CD4-positive, alpha-beta T cell treated with Interleukin-4 for 1 hour (primary cell): Measurements from ENCODE around the gene CAGE1.

Experiments
- DNase-seq, 2 donors: peaks; one replicate each; pipeline ENCODE4 v3.0.0-alpha.2; 2020 to 2022

CAGE1 gene

DNA sequence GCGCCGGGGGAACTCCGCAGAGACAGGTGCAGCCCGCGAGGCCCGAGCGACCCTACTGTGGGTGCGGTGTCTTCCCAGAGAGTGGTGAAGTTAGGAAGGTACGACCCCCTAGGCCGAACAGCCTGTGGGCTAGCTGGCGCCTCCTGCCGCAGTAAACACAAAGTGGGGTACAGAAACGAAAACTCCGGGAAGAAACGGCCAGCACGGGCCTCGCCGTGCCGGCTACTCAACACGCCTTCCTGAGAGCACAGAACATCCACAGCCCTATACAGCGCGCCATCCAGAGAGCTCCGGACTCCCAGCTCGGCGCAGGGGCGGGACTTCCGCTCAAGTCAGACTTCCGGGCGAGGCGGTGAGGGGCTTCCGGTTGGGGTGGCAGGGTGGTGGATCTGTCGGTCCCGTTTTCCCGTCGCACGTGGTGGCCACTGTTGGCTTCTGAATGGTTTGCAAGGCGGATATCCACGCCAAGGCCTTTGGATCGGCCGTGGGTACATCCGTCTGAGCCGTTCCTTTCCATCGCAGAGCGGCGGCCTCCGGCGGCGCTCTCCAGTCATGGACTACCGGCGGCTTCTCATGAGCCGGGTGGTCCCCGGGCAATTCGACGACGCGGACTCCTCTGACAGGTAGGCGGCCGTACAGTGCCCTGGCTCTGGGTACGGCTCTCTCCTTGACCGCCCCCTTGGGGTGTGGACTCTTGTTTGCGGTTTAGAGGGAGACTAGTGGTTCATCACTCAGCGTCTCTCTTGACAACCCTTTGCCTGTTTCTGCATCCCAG, at the start of gene CAGE1, which contains the start of gene RIOK1:
Gene CAGE1, minus strand, starts transcription at position 292 of the 775 bp plus-strand sequence. CDS start 2,569 bp downstream, outside the sequence.
Gene RIOK1, plus strand, starts transcription at position 358 of the 775 bp plus-strand sequence. Its CDS starts 195 bp downstream, at position 553.
- peak; percentile 95 for DNase-seq

- peak in 1 of 2 donors; percentile 6 for DNase-seq
Measured at GRCh38 chr6:7439228-7439627, 49.7 kb upstream of the CAGE1 start.

DNA sequence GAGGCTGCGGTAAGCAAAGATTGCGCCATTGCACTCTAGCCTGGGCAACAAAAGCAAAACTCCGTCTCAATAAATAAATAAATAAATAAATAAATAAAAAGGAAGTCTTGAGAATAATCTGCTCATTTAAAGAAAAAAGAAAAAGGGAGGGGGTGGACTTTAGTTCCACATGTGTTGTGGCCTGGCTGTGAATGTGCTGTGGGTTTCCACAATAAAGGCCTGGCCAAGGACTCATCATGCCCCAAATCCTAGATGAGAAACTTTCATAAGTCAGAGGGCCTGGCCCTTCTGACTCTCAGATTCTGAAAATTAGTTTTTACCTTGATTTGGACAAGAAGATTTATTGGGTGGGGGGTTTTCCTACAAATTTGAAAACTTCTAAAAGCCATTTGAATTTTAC, 48.5 kb upstream of the CAGE1 start:
- no peak for DNase-seq

GRCh38 chr6:7434672-7435071, 45.1 kb upstream of the CAGE1 start:
- no peak for DNase-seq

- DNase-seq, result no peak
Measured at GRCh38 chr6:7433121-7433617, 43.6 kb upstream of the CAGE1 start.

DNA sequence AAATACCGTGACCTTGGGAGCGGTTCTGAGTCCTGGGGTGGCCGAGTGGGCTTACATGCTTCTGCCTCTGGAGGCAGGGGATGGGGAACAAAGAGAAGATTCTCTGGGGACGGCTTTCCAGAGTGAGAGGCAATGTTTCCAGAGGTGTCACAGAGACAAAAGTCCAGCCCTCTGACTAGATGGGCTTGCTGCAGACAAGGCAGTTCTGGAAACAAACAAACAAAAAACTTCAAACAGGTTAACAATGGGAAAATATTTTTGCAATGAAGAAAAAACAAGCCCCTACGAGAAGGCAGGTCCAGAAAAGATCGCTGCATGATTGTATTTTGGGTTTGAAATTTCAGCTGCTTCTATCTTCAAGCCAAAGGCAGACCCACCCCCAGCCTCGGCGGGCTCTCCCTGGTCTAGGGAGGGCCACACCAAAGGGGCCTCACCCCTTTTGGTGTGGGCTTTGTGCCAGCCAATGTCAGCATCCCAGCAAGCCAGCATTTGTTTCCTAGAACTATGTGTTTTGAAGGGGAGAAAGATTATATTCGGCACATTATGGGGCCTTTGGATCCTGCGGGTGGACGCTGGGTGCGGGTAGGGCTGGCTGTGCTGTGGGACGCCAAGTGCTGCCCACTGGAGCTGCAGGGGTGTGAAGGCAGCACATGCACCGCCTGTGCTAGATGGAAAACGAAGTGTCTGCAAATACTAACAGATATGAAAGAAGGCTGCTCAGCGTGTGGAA, 43.0 kb upstream of the CAGE1 start:
- DNase-seq, result no peak

DNA sequence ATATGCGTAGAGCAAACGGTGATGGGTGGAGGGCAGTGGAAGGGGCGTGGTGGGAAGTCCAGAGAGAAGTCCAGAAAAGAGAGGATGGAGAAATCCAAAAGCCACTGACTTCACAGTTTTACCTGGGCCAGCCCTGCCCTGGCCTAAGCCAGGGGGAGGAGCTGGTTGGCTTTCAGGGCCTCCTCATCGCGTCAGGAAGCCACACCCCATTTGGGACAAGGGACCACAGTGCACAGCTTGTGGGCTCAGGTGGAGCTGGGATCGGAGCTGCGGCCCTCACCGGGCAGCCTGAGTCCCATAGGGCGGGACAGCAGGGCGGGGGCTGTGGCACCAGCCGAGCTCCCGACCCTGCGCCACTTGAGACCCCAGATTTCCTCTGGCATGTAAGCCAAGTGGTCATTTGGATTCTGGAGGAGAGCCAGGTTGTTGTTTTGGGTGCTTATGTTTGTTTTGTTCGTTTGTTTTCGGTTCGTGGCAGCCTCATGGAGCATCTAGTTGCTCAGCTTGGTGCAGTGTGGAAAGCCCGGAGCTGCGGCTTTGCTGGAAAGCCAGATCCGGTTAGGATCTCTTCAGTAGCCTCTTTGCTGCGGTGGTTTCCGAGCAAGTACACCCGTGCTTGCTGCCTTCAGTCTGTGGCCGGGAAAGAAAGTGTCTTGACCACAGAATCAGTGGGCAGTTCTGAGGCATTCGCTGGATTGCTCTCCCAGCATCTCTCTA, 42.3 kb upstream of the CAGE1 start:
- DNase-seq, result no peak

- no peak for DNase-seq
Measured at GRCh38 chr6:7431313-7431673, 41.8 kb upstream of the CAGE1 start.

DNA sequence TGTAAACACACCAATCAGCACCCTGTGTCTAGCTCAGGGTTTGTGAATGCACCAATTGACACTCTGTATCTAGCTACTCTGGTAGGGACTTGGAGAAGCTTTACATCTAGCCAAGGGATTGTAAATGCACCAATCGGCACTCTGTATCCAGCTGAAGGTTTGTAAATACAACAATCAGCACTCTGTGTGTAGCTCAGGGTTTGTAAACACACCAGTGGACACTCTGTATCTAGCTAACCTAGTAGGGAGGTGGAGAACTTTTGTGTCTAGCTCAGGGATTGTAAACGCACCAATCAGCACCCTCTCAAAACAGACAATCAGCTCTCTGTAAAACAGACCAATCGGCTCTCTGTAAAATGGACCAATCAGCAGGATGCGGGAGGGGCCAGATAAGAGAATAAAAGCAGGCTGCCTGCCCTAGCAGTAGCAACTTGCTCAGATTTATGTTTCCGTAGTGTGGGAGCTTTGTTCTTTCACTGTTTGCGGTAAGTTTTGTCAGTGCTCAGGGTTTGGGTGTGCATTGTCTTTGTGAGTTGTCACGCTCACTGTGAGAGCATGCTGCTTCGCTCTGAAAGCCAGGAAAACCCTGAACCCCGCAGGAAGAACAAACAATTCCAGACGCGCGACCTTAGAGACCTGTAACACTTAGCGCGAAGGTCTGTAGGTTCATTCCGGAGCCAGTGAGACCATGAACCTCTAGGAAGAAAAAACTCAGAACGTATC, 37.1 kb upstream of the CAGE1 start:
- DNase-seq, result no peak

DNA sequence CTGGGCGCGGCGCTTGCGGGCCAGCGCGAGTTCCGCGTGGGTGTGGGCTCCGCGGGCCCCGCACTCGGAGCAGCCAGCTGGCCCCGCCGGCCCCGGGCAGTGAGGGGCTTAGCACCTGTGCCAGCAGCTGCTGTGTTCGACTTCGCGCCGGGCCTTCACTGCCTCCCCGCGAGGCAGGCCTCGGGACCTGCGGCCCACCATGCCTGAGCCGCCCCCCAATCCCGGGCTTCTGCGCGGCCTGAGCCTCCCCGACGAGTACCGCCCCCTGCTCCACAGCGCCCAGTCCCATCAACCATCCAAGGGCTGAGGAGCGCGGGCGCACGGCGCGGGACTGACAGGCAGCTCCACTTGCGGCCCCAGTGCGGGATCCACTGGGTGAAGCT, 36.3 kb upstream of the CAGE1 start:
- DNase-seq, result no peak

- peak in 1 of 2 donors; percentile 7 for DNase-seq
Measured at GRCh38 chr6:7424967-7425807, 35.6 kb upstream of the CAGE1 start.

GRCh38 chr6:7424058-7424457, 34.5 kb upstream of the CAGE1 start:
- no peak for DNase-seq

DNA sequence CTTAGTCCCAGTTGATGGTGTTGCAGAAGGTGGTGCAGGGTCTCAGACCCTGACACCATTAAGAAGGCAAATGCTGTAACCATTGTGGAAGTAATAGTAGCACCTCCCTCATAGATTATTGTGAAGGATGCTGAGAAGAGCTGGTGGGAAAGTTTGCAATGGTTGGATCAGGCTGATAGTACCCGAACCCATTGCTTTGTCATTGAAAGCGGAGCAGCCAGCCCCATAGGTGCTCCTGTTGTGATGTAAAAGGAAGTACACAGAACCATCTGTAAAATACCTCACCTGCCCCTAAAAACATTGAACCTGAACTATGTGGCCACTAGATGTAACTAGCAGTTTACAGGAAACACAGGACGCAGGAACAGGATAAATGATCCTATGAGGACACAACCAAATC, 31.5 kb upstream of the CAGE1 start:
- no peak for DNase-seq

- DNase-seq, result no peak
Measured at GRCh38 chr6:7419065-7419464, 29.5 kb upstream of the CAGE1 start.

- DNase-seq, result no peak
Measured at GRCh38 chr6:7418238-7418905, 28.8 kb upstream of the CAGE1 start.

- DNase-seq, result no peak
Measured at GRCh38 chr6:7417684-7418083, 28.1 kb upstream of the CAGE1 start.

GRCh38 chr6:7414811-7415210, 25.3 kb upstream of the CAGE1 start:
- DNase-seq, result no peak

DNA sequence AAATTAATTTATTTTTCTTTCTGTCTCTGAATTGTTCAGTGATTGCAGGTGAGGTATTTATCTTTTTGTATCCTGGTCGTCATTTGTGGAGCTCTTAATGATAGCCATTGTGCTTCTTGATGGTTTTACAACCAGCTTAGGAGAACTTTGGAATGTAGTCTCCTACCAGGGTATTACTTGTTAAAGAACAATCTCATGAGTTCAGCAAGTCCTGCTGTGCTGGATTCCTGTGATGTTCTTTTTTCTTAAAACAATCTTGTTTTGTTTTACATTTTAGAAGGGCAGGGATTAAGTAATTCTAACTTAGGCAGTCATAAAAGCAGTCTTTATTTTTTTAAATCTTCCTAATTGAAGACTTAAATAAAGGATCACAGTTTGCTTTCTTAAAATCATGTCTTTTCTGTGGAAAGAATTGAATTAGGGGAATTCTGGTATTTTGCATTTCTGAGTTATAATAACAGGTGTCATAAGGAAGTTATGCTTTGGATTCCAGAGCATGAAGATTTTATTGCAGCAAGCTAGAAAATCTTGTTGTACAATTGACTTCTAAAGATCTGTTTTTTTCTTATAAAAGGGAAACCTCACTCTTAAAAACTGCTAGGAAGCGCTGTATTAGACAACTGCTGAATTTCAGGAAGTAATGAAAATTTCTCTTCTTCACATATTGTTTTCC, 23.7 kb upstream of the CAGE1 start:
- no peak for DNase-seq

- DNase-seq, result no peak
Measured at GRCh38 chr6:7411328-7411727, 21.8 kb upstream of the CAGE1 start.

DNA sequence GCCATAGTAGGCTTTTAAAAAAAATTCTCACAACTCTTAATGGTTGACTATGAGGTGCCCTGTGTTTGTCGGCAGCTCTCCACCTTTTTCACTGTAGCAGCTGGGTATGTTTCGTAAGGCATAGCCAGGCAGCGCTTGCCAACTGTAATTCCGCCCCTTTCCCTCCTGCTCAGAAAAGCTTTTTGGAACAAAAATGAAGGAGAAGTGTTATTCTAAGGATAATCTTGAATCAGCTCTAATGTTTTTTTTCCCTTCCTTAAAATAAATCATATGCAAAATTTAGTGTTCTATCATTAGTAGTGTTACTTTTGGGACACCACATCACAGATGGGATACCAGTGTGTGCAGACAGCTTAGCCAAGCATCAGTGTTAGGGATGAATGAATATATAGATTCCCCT, 21.3 kb upstream of the CAGE1 start:
- DNase-seq, result no peak

GRCh38 chr6:7409740-7410139, 20.2 kb upstream of the CAGE1 start:
- DNase-seq, result no peak
